ENCODE measurements around the gene IL22RA1.

GRCh38 chr1:24147194-24147593, 4.3 kb upstream of the IL22RA1 start:
- TF ChIP-seq EZH2 (IDR thresholded peaks at IDR 0.05), result no peak
- no peak for TF ChIP-seq POLR2AphosphoS5 (IDR thresholded peaks at IDR 0.05; ENCODE audit: borderline replicate concordance, low read depth, low read length)
- TF ChIP-seq FOXP2 (optimal IDR thresholded peaks at IDR 0.05; ENCODE audit: control extremely low read depth, extremely low read length, insufficient read depth), result no peak

All from SK-N-MC (cell line).